ENCODE measurements around the gene ZNF425.

ZNF425 gene, protein sequence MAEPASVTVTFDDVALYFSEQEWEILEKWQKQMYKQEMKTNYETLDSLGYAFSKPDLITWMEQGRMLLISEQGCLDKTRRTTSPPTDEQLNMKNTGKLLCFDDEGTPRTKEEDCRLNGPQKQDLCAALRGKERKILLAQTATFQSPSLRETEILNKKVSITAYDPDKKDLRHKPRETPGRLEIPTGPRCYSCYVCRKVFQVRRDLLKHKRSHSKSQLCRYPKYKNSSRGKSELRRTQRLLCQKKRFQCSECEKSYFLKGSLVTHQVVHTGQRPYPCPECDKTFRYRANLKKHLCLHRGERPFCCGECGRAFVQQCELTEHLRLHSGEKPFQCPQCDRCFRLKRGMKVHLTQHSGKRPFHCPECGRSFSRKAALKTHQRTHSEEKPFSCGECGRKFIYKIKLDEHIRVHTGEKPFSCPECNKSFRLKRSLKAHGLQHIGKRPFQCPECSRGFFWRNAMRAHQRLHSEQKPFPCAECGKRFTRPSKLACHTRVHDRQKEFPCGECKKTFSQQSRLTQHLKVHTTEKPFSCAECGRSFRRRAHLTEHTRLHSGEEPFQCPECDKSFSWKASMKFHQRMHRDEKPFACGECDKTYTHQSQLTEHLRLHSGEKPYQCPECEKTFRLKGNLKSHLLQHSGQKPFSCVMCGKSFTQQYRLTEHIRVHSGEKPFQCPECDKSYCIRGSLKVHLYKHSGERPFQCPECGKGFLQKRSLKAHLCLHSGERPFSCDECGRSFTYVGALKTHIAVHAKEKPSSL

DNA sequence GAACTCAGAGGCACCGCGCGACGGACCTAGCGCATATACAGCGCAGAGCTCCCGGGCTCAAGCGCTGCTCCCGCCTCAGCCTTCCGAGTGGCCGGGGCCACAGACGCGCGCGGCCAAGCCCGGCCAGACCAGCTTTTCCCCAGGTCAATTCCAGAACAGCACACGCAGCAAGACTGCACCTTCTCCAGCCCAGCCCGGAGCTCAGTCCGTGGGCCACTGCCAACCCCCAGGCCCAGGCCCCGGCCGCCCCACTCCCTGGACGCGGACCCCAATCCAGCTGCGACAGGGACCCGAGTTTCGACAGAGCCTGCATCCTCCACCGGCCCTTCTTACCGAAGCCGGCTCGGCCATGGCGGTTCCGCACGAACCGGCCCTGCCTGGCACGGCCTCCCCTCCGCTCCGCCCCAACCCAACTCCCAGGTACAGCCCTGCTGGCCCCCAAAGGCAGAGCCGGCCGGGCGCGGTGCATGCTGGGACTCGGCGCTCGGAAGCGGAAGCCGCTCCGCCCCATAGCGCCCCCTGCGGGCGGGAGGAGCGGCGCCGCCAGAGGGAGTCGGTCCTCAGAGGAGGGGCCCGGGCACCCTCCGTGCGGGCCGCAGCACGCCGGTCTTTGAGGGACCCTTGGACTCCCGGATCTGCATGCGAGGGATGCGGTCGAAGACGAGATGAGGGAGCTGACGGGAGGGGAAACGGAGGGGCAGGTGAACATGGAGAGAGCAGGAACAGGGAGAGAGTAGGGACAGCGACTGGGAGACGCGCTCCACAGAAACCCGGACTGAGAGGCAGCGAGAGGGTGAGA lies at the start of gene ZNF425:
Gene ZNF425 (minus strand): TSS at position 462 of the 799 bp plus-strand sequence. CDS start 111 bp downstream, at position 351.
- no peaks in the 10 kb centered on the region for H3K27me3 ChIP-seq (ENCODE audit: insufficient read depth, low read length, poor library complexity)
- peaks cover 41% of the 10 kb centered on the region for H3K79me2 ChIP-seq (ENCODE audit: insufficient read depth, low read length)
- peaks cover 8% of the 10 kb centered on the region for H3K9me3 ChIP-seq (ENCODE audit: insufficient read depth, low read length, severe bottlenecking)
- peak within 1 kb of the TSS; percentile 99 for H2AFZ ChIP-seq (ENCODE audit: low read depth, low read length)
- TF ChIP-seq CTCF (IDR thresholded peaks at IDR 0.05; ENCODE audit: borderline replicate concordance, extremely low read depth, low read length, poor library complexity, severe bottlenecking): peak; percentile 97
- no peak for TF ChIP-seq EZH2 (IDR thresholded peaks at IDR 0.05; ENCODE audit: borderline replicate concordance, low read depth, low read length, severe bottlenecking)
- peak within 1 kb of the TSS; percentile 100 for H3K27ac ChIP-seq (ENCODE audit: low read length)
- H3K4me1 ChIP-seq (ENCODE audit: insufficient read depth, low read length): peaks cover 20% of the 10 kb centered on the region
- H4K20me1 ChIP-seq (ENCODE audit: insufficient read depth, low read length): no peaks in the 10 kb centered on the region
- H3K36me3 ChIP-seq (ENCODE audit: insufficient read depth, low read length): peaks cover 36% of the 10 kb centered on the region
- H3K4me2 ChIP-seq (ENCODE audit: insufficient read depth, low read length): peak within 1 kb of the TSS; percentile 86
- peak within 1 kb of the TSS; percentile 92 to 99 for H3K4me3 ChIP-seq (ENCODE audit: low read depth in 1 of 2, low read length in 2 of 2)
- ATAC-seq (ENCODE audit: insufficient read depth, low read depth) (peak; percentile 79), DNase-seq (peak; percentile 94)
- peak within 1 kb of the TSS; percentile 99 for H3K9ac ChIP-seq (ENCODE audit: low read depth, low read length)

- no peak overlapping the region for H2AFZ ChIP-seq (ENCODE audit: low read depth, low read length)
- no peak overlapping the region for H3K9ac ChIP-seq (ENCODE audit: low read depth, low read length)
- no peaks in the 10 kb centered on the region for H3K9me3 ChIP-seq (ENCODE audit: insufficient read depth, low read length, severe bottlenecking)
- H3K4me2 ChIP-seq (ENCODE audit: insufficient read depth, low read length): no peak overlapping the region
- H3K27ac ChIP-seq (ENCODE audit: low read length): no peak overlapping the region
- no peak for TF ChIP-seq EZH2 (IDR thresholded peaks at IDR 0.05; ENCODE audit: borderline replicate concordance, low read depth, low read length, severe bottlenecking)
- TF ChIP-seq CTCF (IDR thresholded peaks at IDR 0.05; ENCODE audit: borderline replicate concordance, extremely low read depth, low read length, poor library complexity, severe bottlenecking): no peak
- DNase-seq (no peak), ATAC-seq (ENCODE audit: insufficient read depth, low read depth) (no peak)
- H3K36me3 ChIP-seq (ENCODE audit: insufficient read depth, low read length): peaks cover 76% of the 10 kb centered on the region
- H3K4me3 ChIP-seq (ENCODE audit: low read depth in 1 of 2, low read length in 2 of 2): no peak overlapping the region
- no peaks in the 10 kb centered on the region for H4K20me1 ChIP-seq (ENCODE audit: insufficient read depth, low read length)
- no peaks in the 10 kb centered on the region for H3K4me1 ChIP-seq (ENCODE audit: insufficient read depth, low read length)
- H3K79me2 ChIP-seq (ENCODE audit: insufficient read depth, low read length): peaks cover 3% of the 10 kb centered on the region; the same call in 1 of the 2 replicates
- H3K27me3 ChIP-seq (ENCODE audit: insufficient read depth, low read length, poor library complexity): no peaks in the 10 kb centered on the region
Measured at GRCh38 chr7:149175150-149175549, 49.0 kb upstream of the ZNF425 start.

- no peaks in the 10 kb centered on the region for H3K4me1 ChIP-seq (ENCODE audit: insufficient read depth, low read length)
- H3K27ac ChIP-seq (ENCODE audit: low read length): no peak overlapping the region
- no peak overlapping the region for H3K4me2 ChIP-seq (ENCODE audit: insufficient read depth, low read length)
- TF ChIP-seq CTCF (IDR thresholded peaks at IDR 0.05; ENCODE audit: borderline replicate concordance, extremely low read depth, low read length, poor library complexity, severe bottlenecking) (no peak), EZH2 (IDR thresholded peaks at IDR 0.05; ENCODE audit: borderline replicate concordance, low read depth, low read length, severe bottlenecking) (no peak)
- no peak overlapping the region for H2AFZ ChIP-seq (ENCODE audit: low read depth, low read length)
- H3K4me3 ChIP-seq (ENCODE audit: low read depth in 1 of 2, low read length in 2 of 2): no peak overlapping the region
- no peaks in the 10 kb centered on the region for H4K20me1 ChIP-seq (ENCODE audit: insufficient read depth, low read length)
- no peaks in the 10 kb centered on the region for H3K27me3 ChIP-seq (ENCODE audit: insufficient read depth, low read length, poor library complexity)
- DNase-seq (no peak), ATAC-seq (ENCODE audit: insufficient read depth, low read depth) (no peak)
- peaks cover 72% of the 10 kb centered on the region for H3K36me3 ChIP-seq (ENCODE audit: insufficient read depth, low read length)
- no peaks in the 10 kb centered on the region for H3K9me3 ChIP-seq (ENCODE audit: insufficient read depth, low read length, severe bottlenecking)
- H3K79me2 ChIP-seq (ENCODE audit: insufficient read depth, low read length): peaks cover 3% of the 10 kb centered on the region; the same call in 1 of the 2 replicates
- no peak overlapping the region for H3K9ac ChIP-seq (ENCODE audit: low read depth, low read length)
Measured at GRCh38 chr7:149172534-149172920, 46.4 kb upstream of the ZNF425 start.

All from DND-41 (cell line).